Activated T-cell treated with anti-CD3 and anti-CD28 coated beads for 24 hours (primary cell): ENCODE data around the gene NDUFS1.
"Not testable (repeated sequence)": the region's sequence is repeated elsewhere in the genome, so short reads cannot be mapped to it uniquely, and the experiment has no call there.

Source experiments
- DNase-seq: peaks from one replicate; pipeline ENCODE4 v3.0.0-alpha.2; 2020; ENCODE audit warnings: low read depth

Gene NDUFS1

GRCh38 chr2:206159346-206160124 is at the start of gene NDUFS1, which contains the start of gene EEF1B2:
Gene NDUFS1, minus strand, starts transcription at chr2:206159444. Its CDS starts 5,766 bp downstream, at chr2:206153678.
Gene EEF1B2, plus strand, starts transcription at chr2:206159895. Its CDS starts 85 bp downstream, at chr2:206159980.
- DNase-seq = peak; percentile 97

GRCh38 chr2:206208900-206209299 is 49.7 kb upstream of the NDUFS1 start:
- DNase-seq = no peak

- DNase-seq = not testable (repeated sequence)
Observed at GRCh38 chr2:206207316-206207715, 48.1 kb upstream of the NDUFS1 start.

GRCh38 chr2:206204710-206205109 is 45.5 kb upstream of the NDUFS1 start:
- DNase-seq = no peak

- no peak for DNase-seq
Observed at GRCh38 chr2:206203331-206203730, 44.1 kb upstream of the NDUFS1 start.

- no peak for DNase-seq
Observed at GRCh38 chr2:206202446-206202845, 43.2 kb upstream of the NDUFS1 start.

- DNase-seq = no peak
Observed at GRCh38 chr2:206201075-206201848, 42.0 kb upstream of the NDUFS1 start.

GRCh38 chr2:206198677-206199076 is 39.4 kb upstream of the NDUFS1 start:
- no peak for DNase-seq

GRCh38 chr2:206193671-206194357 is 34.6 kb upstream of the NDUFS1 start:
- no peak for DNase-seq

GRCh38 chr2:206192157-206192556 is 32.9 kb upstream of the NDUFS1 start:
- no peak for DNase-seq

GRCh38 chr2:206190689-206191088 is 31.4 kb upstream of the NDUFS1 start:
- DNase-seq = no peak

- no peak for DNase-seq
Observed at GRCh38 chr2:206190111-206190510, 30.9 kb upstream of the NDUFS1 start.

GRCh38 chr2:206189691-206190090 is 30.4 kb upstream of the NDUFS1 start:
- no peak for DNase-seq

- DNase-seq = not testable (repeated sequence)
Observed at GRCh38 chr2:206181526-206181925, 22.3 kb upstream of the NDUFS1 start.

GRCh38 chr2:206176901-206177300 is 17.7 kb upstream of the NDUFS1 start:
- DNase-seq = no peak

- no peak for DNase-seq
Observed at GRCh38 chr2:206176121-206176520, 16.9 kb upstream of the NDUFS1 start.

- no peak for DNase-seq
Observed at GRCh38 chr2:206173147-206173546, 13.9 kb upstream of the NDUFS1 start.

GRCh38 chr2:206171624-206172397 is 12.6 kb upstream of the NDUFS1 start:
- not testable (repeated sequence) for DNase-seq

- DNase-seq = not testable (repeated sequence)
Observed at GRCh38 chr2:206168230-206168629, 9.0 kb upstream of the NDUFS1 start.

- DNase-seq = peak; percentile 23
Observed at GRCh38 chr2:206164261-206164862, 5.1 kb upstream of the NDUFS1 start.

- DNase-seq = no peak
Observed at GRCh38 chr2:206163251-206163880, 4.1 kb upstream of the NDUFS1 start.
